Measurements from ENCODE around the gene GAGE12J.

DNA sequence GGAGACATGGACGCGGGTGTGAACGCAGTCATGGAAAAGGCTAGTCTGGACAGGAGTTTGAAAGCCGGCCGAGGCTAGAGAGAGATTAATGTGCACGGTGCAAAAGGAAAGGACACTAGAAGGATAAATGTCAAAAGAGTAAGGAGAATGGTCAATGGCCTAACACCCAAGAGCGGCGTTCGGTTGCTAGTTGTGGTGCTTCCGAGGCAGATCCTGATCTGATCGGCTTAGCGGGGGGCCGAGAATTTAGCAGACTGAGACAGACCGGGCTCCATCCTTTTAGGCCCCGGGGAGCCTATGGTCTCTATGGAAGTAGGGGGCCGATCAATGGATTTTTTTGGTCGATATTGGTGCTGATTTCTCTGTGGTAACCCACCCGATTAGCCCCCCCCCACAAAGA lies 11.5 kb upstream of the GAGE12J start:
- TF ChIP-seq, protein P1, sequence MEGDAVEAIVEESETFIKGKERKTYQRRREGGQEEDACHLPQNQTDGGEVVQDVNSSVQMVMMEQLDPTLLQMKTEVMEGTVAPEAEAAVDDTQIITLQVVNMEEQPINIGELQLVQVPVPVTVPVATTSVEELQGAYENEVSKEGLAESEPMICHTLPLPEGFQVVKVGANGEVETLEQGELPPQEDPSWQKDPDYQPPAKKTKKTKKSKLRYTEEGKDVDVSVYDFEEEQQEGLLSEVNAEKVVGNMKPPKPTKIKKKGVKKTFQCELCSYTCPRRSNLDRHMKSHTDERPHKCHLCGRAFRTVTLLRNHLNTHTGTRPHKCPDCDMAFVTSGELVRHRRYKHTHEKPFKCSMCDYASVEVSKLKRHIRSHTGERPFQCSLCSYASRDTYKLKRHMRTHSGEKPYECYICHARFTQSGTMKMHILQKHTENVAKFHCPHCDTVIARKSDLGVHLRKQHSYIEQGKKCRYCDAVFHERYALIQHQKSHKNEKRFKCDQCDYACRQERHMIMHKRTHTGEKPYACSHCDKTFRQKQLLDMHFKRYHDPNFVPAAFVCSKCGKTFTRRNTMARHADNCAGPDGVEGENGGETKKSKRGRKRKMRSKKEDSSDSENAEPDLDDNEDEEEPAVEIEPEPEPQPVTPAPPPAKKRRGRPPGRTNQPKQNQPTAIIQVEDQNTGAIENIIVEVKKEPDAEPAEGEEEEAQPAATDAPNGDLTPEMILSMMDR (conservative IDR thresholded peaks at IDR 0.05; ENCODE audit: low read length), result no peak
- no peak for TF ChIP-seq EZH2phosphoT487 (IDR thresholded peaks at IDR 0.05; ENCODE audit: borderline replicate concordance, low read depth, low read length)

All from OCI-LY7 (cell line).